ENCODE measurements around the gene NTHL1.
"Not testable (repeated sequence)": the region's sequence is repeated elsewhere in the genome, so short reads cannot be mapped to it uniquely, and the experiment has no call there.

NTHL1 gene

DNA sequence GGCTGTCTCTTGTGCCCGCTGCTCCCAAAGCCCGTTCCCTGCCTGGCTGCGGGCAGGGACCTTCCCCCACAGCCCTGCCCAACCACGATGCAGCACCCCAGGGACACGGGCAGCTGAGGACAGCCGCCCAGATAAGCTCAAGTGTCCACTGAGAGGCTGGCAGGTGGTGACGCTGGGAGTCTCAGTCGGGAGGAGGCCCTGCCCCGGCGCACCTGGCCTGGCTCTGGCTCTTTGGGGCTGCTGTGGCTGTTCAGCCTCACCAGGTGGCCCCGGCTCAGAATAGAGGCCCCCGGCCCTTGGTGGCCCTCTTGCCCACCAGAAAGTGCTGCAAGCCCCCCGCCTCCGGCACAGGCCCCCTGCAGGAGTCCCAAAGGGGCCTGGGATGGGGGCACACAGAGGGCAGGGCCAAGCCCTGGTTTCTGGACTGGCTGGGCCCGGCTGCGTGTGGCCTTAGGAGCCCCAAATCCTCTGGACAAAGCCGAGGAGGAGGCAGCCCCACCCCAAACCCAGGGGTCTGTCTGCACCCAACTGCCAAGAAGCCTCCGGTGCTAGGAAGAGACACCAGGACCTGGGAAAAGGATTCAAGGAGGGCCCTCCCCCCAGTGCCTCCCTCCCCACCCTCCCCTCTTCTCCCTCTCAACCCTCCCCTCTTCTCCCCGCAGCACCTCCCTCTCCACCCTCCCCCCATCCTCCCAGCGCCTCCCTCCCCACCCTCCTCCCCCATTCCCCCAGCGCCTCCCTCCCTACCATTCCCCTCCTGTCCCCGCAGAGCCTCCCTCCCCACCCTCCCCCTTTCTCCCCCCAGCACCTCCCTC, 5.3 kb downstream of the NTHL1 start:
- DNase-seq (ENCODE audit: low read depth in 2 of 2): no peak

DNA sequence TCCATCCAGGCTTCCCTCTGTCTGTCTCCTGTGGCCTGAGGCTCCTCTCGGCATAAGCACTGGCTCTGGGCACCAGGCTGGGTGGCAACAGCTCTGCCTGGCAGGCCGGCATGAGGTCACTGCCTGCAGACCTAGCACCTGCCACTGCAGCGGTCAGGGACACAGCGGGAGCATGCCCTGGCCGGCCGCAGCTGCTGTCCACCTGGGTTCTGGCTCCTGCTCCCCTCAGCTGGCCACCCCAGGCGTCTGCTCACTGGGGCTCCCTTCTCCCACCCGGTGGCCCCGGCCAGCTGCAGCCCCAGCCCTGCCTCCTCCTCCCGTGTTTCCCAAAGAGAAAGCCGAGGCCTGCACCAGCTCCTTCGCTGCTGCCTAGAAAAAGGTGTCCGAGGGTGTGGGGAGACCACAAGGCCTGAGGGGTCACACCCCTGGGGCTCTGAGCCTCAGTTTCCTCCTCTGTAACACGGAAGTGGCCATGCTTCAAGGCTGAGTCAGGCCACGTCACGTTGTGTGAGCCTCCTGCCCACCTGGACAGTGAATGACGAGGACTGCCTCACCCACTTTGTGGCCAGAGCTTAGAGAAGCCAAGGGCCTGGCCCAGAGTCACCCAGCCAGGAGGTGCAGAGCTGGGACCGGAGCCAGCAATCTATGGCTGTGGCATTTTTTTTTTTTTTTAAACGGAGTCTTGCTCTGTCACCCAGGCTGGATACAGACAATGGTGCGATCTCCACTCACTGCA, 6.7 kb downstream of the NTHL1 start:
- no peak for DNase-seq (ENCODE audit: low read depth in 2 of 2)

DNA sequence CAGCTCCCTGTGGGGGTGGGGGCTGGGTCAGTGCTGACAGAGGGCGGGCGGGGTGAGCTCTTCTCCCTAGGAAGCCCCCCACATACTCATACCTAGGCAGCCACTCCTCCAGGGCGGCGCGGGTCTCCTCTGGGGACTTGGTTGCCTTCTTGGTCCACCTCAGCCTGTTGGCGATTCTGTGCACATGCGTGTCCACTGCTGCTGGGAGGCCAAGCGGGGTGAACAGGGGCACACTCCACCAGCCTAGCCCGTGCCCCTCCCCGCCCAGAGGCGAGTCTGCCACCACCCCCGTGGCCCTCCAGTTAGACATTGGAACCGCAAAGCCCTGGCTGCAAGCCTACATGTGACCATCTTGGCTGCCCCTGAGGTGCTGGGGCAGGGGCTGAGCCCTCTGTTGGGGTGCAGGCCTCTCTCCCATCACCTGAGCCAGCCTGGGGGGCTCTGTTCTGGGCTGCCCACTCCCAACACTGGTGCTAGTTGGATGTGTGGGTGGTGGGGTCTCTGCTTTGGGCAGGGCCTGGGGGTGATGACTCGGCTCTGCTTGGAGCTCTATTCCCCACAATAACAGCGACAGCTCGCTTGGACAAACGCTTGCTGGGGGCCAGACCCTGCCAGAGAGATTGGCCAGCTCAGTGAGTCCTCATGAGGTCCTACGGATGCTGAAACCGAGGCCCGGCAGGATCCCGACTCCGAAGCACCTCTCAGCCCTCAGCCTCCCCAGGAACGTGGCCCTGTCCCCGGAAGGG, 7.4 kb downstream of the NTHL1 start:
- no peak for DNase-seq (ENCODE audit: low read depth in 2 of 2)

DNA sequence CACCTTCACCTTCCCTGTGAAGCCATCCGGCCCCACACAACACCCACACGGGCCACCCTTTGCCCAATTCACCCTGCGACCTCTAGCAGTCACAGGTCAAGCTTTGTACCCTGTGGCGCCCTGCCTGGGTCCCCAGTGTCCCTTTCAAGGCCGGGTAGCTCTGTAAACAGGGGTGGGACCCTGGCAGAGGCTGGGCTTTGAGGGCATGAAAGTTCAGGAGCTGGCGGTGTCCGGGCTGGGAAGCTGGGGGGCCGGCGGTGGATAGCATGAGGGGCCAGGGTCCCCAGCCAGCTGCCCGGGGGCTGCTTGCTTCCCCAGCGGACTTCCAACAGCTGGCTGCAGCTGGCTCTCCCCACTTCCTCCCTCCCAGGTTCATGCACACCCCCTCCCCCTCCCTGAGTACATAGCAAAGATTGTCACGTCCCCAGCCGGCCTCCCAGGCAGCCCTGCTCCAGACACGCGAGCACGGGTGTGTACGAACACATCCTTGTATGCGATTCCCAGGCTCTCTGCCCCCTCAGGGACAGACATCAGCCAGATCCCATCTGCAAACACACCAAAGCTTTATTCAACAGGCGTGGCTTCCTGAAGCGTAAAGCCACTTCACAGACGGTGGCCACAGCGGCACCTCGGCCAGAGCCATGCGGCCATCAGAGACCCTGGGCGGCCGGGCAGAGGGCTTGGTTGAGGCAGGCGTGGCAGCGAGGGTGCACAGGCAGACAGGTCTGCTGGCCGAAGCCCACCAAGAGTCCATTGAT, 8.2 kb downstream of the NTHL1 start:
- no peak for DNase-seq (ENCODE audit: low read depth in 2 of 2)

DNA sequence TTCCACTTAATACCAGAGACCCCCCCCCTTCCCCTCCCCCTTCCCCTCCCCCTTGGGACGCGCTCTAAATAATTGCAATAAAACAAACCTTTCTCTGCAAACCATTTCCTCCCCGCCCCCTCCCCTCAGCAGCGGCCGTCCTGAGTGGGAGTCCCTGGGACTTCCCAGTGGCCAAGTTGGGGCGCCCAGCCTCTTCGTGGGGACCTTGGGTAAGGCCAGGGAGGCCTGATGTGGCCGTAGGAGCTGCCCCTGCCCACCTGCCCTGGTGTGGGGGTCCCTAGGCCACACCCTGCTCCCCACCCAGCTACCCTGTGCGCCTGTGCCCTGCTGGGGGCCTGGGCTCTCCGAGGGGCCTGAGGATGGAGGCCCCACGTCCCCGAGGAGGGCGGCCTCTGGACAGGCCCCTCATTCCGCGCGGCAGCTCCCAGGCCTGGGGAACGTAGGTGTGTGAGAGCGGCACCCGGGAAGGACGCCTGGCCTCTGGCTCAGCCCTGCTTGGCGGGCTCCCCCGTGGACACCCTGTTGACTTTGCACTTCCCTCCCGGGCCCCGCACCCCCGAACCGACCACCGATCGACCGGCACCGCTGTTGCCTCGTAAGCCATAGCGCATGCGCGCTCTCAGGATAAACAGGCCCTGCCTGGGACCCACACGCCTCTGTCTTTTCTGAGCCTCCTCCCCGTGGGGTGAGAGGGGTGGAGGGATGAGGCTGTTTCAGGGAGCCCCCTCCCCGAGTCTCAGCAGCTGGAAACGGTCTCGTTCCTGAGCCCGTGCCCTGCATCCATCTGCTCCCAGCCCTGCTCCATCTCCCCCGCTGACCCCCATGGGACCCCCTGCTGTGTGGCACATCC, 9.0 kb downstream of the NTHL1 start:
- no peak for DNase-seq (ENCODE audit: low read depth in 2 of 2)

DNA sequence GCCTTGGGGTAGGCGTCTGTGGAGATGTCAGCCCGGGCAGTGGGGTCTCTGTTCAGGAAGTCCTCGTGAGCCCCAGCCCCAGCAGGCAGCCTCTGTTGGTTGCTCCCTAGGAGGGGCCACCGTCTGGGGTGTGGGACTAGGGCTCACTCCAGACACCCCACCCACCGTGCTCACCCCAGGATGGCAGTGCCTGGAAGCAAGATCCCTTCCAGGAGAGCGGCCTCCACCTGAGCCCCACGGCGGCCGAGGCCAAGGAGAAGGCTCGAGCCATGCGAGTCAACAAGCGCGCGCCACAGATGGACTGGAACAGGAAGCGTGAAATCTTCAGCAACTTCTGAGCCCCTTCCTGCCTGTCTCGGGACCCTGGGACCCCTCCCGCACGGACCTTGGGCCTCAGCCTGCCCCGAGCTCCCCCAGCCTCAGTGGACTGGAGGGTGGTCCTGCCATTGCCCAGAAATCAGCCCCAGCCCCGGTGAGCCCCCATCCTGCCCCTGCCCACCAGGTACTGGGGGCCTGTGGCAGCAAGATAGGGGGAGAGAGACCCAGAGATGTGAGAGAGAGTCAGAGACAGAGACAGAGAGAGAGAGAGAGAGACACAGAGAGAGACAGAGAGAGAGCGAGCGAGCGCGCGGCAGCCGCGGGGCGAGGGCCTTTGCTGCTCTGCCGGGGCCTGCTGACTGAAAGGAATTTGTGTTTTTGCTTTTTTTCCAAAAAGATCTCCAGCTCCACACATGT, 9.8 kb downstream of the NTHL1 start:
- DNase-seq (ENCODE audit: low read depth in 2 of 2): no peak

DNA sequence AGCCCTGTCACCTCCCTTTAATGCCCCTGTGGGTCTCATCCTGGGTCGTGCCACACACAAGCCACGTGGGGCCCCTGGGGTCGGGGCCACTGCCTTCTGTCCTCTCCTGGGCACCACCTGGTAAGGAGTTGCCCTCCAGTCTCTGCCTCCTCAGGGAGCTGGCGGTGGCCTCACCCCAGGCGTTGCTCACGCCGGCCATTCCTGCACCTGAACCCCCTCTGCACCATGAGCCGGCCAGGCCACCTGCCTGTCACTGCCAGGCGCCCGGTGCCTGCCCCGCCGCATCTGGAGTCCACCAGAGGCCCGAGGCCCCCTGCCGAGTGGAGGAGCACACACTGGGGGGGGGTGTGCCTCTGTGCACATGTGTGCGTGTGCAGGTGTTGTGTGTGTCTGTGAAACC, 10.5 kb downstream of the NTHL1 start:
- no peak for DNase-seq (ENCODE audit: low read depth in 2 of 2)

DNA sequence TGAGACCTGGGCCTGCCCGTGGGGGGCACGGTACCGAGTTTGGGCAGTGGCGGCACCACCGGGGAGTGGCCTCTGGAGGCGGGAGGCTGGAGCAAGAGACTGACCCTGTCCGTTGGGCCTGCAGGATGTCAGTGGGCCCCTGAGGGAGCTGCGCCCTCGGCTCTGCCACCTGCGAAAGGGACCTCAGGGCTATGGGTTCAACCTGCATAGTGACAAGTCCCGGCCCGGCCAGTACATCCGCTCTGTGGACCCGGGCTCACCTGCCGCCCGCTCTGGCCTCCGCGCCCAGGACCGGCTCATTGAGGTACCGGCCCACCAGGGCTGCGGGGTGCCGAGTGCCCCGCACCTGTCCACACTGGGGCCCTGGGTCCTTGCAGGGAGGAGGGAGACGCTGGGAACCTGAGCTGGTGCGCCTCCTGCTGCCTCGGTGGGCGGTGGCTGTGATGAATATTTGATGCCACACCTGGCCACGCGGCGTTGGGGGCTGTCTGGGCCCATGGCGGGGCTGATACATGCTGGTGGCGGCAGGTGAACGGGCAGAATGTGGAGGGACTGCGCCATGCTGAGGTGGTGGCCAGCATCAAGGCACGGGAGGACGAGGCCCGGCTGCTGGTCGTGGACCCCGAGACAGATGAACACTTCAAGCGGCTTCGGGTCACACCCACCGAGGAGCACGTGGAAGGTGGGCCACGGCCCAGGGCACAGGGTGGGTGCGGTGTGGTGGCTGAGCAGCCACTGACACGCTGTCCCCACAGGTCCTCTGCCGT, 11.3 kb downstream of the NTHL1 start:
- no peak for DNase-seq (ENCODE audit: low read depth in 2 of 2)

DNA sequence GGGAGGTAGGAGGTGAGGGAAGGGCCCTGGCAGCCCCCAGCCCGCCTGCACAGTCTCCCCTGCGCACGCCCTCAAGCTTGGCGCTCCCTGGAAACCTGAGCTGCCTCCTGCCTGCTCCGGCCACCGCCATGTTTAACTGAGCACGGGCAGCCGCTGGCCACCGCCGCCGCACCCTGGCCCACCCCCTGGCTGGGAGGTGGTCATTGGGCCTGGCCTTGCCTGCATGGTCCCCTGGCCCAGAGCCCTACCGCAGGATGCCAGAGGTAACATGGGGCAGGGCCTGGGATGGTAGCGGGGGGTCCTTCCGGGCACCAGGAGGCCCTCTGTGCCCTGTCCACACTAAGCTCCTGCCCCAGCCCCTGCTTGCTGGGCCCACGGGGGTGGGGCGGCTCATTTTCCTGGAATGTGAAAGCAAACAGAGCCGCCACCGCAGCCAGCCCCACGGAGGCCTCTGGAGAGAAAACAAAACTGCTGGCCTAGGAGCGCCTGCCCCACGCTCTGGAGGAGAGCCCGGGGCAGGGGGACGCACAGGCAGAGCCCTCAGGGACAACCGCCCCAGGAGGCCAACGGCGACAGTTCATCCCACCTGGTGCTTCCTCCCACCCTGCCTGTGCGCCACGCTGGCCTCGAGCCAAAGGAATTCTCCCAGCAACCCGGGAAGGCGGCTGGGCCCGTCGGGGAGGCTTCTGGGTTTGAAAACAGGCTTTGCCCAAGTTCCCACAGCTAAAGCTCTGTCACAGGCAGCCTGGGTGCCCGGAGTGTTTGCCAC, 12.0 kb downstream of the NTHL1 start:
- DNase-seq (ENCODE audit: low read depth in 2 of 2): no peak

DNA sequence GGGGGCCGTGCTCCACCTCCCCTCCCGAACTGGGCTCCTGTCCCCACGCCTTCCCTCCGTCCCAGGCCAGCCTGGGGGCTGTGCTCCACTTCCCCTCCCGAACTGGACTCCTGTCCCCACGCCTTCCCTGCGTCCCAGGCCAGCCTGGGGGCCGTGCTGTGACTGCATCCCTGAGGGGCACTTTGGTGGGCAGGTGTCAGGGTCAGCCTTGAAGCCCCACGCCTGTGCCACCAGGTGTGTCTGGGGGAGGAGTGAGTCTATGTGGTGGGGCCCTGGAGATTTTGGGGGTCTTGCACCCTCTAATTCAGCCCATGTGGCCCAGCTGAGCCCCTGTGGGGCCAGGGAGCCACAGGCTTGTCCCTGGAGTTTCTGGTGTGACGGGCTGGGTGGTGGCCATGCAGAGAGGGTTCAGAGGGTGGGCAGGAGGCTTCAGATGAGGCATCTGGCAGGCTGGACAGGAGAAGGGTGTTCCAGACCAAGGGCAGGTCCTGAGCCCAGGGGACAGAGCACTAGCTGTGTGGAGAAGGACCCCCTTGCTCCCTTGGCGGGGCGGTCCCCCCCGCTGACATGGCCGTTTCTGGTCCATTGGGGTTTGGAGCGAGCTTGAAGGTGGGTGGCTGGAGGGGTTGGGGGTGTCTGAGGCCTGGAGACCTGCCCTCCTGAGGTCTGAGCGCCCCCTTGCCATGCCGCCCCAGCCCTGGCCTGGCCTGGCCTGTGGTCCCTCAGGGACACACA, 12.8 kb downstream of the NTHL1 start:
- DNase-seq (ENCODE audit: low read depth in 2 of 2): no peak

DNA sequence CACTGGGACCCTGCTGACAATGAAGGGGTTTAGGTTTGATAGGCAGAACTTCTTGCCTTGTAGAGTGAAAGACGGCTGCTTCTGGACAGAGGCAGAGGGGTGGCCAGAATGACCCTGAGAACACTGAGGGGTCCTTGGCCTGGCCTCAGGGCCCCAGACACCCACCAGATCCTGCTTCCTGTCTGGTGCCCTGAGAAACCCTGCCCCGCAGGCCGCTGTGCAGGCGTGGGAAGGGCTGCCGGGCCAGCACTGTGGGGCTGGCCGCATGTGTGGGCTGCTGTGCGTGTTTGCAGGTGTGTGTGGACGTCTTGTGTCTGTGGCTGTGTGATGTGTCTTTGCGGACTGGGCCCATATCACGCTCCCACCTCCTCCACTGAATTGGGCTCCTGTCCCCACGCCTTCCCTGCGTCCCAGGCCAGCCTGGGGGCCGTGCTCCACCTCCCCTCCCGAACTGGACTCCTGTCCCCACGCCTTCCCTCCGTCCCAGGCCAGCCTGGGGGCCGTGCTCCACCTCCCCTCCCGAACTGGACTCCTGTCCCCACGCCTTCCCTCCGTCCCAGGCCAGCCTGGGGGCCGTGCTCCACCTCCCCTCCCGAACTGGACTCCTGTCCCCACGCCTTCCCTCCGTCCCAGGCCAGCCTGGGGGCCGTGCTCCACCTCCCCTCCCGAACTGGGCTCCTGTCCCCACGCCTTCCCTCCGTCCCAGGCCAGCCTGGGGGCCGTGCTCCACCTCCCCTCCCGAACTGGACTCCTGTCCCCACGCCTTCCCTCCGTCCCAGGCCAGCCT, 13.5 kb downstream of the NTHL1 start:
- DNase-seq (ENCODE audit: low read depth in 2 of 2): not testable (repeated sequence)

DNA sequence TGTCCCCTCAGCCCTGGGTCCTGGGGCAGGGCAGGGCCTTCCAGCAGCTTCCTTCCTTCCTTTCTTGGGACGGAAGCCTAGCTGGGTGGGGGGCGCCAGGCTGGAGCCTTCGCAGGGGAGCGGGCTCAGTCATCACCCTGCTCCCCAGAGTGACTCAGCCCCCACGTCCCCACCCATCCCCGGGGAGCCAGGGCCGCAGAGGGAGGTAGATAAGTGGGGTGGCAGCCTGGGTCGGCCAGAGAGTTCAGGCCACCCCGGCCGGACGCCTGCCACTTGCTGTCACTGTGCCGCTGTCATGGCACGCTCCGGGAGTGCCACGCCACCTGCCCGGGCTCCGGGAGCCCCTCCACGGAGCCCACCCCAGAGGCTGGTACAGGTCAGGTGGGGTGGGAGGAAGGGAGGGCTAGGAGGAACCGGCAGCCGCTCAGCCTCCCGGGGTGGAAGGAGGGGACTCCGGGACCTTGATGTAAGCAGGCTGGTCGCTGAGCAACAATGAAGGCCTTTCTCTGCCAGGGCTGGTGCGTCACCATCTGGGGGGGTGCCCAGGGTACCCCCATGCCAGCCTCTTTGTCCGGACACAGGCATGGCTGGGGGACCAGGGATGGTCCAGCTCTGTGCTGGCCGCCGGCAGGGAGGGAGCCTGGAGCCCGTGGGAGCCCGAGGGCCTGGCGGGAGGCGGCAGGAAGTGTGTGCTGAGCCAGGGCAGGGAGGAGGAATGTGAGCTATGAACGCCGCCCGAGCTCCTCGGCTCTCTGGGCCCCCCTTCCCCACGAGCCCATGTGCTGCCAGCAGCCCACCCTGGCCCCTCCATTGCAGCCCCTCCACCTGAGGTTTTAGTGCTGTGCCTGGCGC, 14.4 kb downstream of the NTHL1 start:
- DNase-seq (ENCODE audit: low read depth in 2 of 2): no peak

DNA sequence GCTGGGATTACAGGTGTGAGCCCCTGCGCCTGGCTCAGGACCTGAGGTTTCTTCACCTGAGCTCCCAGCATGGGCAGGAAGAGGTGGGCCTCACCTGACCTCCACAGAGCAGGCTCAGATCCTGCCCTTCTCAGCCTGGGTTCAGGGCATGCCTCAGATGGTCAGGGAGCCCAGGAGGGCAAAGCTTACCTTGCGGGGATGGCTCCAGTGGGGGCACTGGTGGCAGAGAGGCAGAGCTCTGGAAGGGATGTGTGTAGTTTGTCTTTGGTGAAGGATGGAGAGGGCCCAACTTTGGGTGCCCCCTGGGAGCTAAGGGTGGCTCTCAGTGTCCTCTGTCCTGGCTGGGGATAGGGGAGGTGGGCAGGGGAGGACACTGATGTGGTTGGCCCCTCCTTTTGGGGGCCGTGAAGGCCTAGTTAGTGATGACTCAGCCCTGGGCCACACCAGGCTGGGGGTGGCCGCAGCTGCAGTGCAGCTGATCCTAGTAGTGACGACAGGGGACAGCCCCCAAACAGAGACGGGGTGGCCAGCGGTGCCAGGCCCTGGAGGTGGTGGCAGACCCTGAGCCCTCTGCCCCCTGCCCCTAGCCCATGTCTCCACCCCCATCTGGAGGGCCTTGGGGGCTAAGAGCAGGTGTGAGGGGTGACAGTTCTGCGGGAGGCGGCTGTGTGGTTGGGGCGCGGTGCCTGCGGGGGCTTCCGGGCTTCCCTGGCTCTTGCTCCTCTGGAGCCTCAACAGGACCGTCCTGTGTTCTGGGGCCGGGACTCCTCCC, 15.2 kb downstream of the NTHL1 start:
- DNase-seq (ENCODE audit: low read depth in 2 of 2): no peak

DNA sequence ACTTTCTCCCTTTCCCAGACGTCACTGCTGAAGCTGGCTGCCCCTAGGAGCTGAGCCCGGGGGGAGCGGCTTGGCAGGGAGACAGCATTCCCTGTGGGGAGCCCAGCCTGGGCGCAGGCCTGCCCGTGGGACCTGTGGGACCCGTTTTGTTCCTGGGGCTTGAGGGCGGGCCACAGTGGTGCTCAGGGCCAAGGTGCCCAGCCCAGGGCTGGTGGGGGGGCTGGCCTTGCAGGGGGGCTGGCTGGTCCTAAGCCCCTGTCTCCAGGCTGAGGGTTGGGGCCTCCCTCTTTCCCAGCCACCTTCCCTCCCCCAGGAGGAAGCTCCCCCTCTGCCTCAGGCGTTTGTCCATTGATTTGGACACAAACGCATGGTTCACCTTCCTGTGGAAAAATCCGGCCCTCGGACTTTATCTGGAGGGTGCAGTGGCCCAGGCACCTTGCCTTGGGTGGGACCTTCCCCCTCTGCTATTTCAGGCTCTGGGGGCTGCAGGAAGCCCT, 16.5 kb downstream of the NTHL1 start:
- no peak for DNase-seq (ENCODE audit: low read depth in 2 of 2)

DNA sequence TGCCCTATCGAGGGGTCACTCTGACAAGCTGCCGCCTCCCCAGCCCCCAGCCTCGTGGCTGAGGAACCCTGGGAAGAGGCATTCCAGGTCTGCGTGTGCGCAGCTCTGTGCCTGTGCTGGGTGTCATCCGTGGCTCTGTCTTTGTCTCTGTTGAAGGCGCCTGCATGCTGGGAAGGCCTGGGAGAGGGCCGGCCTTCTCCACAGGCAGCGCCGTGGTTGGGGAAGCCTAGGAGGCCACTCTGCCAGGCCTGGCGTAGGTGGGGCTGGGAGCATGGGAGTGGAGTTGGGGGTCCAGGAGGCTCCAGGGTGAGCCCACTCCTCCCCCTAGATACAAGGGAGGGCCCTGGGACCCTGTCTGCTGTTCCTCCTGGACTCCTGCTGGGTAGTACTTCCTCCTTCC, 17.6 kb downstream of the NTHL1 start:
- DNase-seq (ENCODE audit: low read depth in 2 of 2): no peak
